ENCODE results near the gene PON2. TPM values are rescaled to one million over a fixed set of nuclear protein-coding genes. Genes with fewer than 3 reads are reported as not detected.

Gene PON2
- polyA plus RNA-seq, 1 of the 3 experiments (the other 2 are of a cell fraction): 125 TPM

DNA sequence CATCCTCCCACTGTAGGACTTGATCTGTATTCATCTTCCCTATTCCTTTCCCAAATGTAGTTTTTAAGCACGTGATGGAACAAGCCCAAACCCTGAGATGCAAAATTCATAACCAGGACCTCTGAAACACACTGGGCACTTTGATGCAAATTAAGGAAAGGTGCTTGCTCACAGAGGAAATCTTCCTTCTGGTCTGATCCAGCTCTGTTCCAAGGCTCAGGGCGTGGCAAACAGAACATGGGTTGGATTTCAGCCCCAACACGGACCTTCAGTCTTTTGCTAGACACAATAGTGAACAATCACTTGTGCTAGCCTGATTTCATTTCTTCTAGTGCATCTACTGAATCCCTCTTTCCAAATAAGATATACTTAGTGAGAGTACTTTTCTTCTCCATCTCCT is 66.6 kb downstream of the PON2 start:
- no peaks in the 10 kb centered on the region for H3K4me1 ChIP-seq (ENCODE audit: control insufficient read depth in 1 of 2, insufficient read depth in 2 of 2, low read depth in 1 of 2, low read length in 1 of 2)
- H2AFZ ChIP-seq (ENCODE audit: low read depth): no peak overlapping the region
- ChIA-PET CTCF (no interaction called here), POLR2A (no interaction called here)
- no peak overlapping the region for H3K27ac ChIP-seq (ENCODE audit: low read depth in 2 of 2, low read length in 1 of 2)
- H3K36me3 ChIP-seq (replicated peaks in 1 of 2; ENCODE audit: control insufficient read depth in 1 of 2, insufficient read depth in 2 of 2, low read length in 1 of 2): no peaks in the 10 kb centered on the region
- no peaks in the 10 kb centered on the region for H3K79me2 ChIP-seq (ENCODE audit: insufficient read depth)
- TF ChIP-seq NRF1 (IDR thresholded peaks at IDR 0.05; ENCODE audit: low read depth, low read length) (no peak), JUND (IDR thresholded peaks at IDR 0.05) (no peak), MEF2A (IDR thresholded peaks at IDR 0.05; ENCODE audit: borderline replicate concordance, low read depth) (no peak), TEAD4 (IDR thresholded peaks at IDR 0.05; ENCODE audit: borderline replicate concordance, insufficient read depth) (no peak), MXI1 (IDR thresholded peaks at IDR 0.05; ENCODE audit: low read depth, low read length) (no peak), TAF1 (IDR thresholded peaks at IDR 0.05; ENCODE audit: borderline replicate concordance, low read depth, low read length) (no peak), RAD21 (IDR thresholded peaks at IDR 0.05; ENCODE audit: low read length) (no peak), POLR2AphosphoS5 (IDR thresholded peaks at IDR 0.05; ENCODE audit: low read depth, low read length) (no peak), GABPA (IDR thresholded peaks at IDR 0.05; ENCODE audit: low read depth) (no peak), RXRA (IDR thresholded peaks at IDR 0.05; ENCODE audit: borderline replicate concordance, low read depth) (no peak), GATA2 (CRISPR knock-in tag; IDR thresholded peaks at IDR 0.05) (no peak), ELF1 (IDR thresholded peaks at IDR 0.05) (no peak), YY1 (IDR thresholded peaks at IDR 0.05; ENCODE audit: low read depth) (no peak)
- TF ChIP-seq, protein P1, sequence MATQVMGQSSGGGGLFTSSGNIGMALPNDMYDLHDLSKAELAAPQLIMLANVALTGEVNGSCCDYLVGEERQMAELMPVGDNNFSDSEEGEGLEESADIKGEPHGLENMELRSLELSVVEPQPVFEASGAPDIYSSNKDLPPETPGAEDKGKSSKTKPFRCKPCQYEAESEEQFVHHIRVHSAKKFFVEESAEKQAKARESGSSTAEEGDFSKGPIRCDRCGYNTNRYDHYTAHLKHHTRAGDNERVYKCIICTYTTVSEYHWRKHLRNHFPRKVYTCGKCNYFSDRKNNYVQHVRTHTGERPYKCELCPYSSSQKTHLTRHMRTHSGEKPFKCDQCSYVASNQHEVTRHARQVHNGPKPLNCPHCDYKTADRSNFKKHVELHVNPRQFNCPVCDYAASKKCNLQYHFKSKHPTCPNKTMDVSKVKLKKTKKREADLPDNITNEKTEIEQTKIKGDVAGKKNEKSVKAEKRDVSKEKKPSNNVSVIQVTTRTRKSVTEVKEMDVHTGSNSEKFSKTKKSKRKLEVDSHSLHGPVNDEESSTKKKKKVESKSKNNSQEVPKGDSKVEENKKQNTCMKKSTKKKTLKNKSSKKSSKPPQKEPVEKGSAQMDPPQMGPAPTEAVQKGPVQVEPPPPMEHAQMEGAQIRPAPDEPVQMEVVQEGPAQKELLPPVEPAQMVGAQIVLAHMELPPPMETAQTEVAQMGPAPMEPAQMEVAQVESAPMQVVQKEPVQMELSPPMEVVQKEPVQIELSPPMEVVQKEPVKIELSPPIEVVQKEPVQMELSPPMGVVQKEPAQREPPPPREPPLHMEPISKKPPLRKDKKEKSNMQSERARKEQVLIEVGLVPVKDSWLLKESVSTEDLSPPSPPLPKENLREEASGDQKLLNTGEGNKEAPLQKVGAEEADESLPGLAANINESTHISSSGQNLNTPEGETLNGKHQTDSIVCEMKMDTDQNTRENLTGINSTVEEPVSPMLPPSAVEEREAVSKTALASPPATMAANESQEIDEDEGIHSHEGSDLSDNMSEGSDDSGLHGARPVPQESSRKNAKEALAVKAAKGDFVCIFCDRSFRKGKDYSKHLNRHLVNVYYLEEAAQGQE (IDR thresholded peaks at IDR 0.05; ENCODE audit: low read depth, low read length): no peak
- TF ChIP-seq, protein P2, sequence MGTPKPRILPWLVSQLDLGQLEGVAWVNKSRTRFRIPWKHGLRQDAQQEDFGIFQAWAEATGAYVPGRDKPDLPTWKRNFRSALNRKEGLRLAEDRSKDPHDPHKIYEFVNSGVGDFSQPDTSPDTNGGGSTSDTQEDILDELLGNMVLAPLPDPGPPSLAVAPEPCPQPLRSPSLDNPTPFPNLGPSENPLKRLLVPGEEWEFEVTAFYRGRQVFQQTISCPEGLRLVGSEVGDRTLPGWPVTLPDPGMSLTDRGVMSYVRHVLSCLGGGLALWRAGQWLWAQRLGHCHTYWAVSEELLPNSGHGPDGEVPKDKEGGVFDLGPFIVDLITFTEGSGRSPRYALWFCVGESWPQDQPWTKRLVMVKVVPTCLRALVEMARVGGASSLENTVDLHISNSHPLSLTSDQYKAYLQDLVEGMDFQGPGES (IDR thresholded peaks at IDR 0.05; ENCODE audit: low read depth, low read length): no peak
- TF ChIP-seq, protein P3, sequence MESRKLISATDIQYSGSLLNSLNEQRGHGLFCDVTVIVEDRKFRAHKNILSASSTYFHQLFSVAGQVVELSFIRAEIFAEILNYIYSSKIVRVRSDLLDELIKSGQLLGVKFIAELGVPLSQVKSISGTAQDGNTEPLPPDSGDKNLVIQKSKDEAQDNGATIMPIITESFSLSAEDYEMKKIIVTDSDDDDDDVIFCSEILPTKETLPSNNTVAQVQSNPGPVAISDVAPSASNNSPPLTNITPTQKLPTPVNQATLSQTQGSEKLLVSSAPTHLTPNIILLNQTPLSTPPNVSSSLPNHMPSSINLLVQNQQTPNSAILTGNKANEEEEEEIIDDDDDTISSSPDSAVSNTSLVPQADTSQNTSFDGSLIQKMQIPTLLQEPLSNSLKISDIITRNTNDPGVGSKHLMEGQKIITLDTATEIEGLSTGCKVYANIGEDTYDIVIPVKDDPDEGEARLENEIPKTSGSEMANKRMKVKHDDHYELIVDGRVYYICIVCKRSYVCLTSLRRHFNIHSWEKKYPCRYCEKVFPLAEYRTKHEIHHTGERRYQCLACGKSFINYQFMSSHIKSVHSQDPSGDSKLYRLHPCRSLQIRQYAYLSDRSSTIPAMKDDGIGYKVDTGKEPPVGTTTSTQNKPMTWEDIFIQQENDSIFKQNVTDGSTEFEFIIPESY (IDR thresholded peaks at IDR 0.05; ENCODE audit: borderline replicate concordance, low read depth): no peak
- TF ChIP-seq, protein P4, sequence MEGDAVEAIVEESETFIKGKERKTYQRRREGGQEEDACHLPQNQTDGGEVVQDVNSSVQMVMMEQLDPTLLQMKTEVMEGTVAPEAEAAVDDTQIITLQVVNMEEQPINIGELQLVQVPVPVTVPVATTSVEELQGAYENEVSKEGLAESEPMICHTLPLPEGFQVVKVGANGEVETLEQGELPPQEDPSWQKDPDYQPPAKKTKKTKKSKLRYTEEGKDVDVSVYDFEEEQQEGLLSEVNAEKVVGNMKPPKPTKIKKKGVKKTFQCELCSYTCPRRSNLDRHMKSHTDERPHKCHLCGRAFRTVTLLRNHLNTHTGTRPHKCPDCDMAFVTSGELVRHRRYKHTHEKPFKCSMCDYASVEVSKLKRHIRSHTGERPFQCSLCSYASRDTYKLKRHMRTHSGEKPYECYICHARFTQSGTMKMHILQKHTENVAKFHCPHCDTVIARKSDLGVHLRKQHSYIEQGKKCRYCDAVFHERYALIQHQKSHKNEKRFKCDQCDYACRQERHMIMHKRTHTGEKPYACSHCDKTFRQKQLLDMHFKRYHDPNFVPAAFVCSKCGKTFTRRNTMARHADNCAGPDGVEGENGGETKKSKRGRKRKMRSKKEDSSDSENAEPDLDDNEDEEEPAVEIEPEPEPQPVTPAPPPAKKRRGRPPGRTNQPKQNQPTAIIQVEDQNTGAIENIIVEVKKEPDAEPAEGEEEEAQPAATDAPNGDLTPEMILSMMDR (IDR thresholded peaks at IDR 0.05): no peak
- TF ChIP-seq, protein P5, sequence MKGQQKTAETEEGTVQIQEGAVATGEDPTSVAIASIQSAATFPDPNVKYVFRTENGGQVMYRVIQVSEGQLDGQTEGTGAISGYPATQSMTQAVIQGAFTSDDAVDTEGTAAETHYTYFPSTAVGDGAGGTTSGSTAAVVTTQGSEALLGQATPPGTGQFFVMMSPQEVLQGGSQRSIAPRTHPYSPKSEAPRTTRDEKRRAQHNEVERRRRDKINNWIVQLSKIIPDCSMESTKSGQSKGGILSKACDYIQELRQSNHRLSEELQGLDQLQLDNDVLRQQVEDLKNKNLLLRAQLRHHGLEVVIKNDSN (IDR thresholded peaks at IDR 0.05; ENCODE audit: borderline replicate concordance, low read depth): no peak
- H3K9ac ChIP-seq: no peak overlapping the region
- H3K27me3 ChIP-seq (ENCODE audit: insufficient read depth): no peaks in the 10 kb centered on the region; the same call in 1 of the 2 replicates
- H3F3A ChIP-seq (replicated peaks; ENCODE audit: insufficient read depth): no peaks in the 10 kb centered on the region
- H3K4me3 ChIP-seq (ENCODE audit: low read depth in 2 of 2, low read length in 1 of 2): no peak overlapping the region
- H3K4me2 ChIP-seq: no peak overlapping the region
- H4K20me1 ChIP-seq (ENCODE audit: insufficient read depth): no peaks in the 10 kb centered on the region
- DNase-seq: no peak
- no peaks in the 10 kb centered on the region for H3K9me2 ChIP-seq
- WGBS (ENCODE audit: low lambda C conversion rate): 8% methylated on average over 3 of the region's 3 CpGs
- H3K9me3 ChIP-seq: no peaks in the 10 kb centered on the region
